Ovary (tissue), 9 donors: ENCODE results near the gene POMC. TPM values are rescaled to one million over a fixed set of nuclear protein-coding genes. Genes with fewer than 3 reads are reported as not detected.
"Not testable (repeated sequence)": the region's sequence is repeated elsewhere in the genome, so short reads cannot be mapped to it uniquely, and the experiment has no call there.

Experiments
- DNase-seq, 5 donors: peaks; one replicate each; pipeline ENCODE4 v3.0.0-alpha.2; 2019 to 2020
- H3K27ac ChIP-seq, 2 donors: fragments of 200-600 bp; one replicate each; pipeline versions ENCODE4 v1.5.1 to v1.8.0; 2019 to 2022
- H3K27me3 ChIP-seq: fragments of 200-600 bp; one replicate; pipeline ENCODE4 v1.8.0; 2022
- H3K36me3 ChIP-seq: fragments of 200-600 bp; sonication (generic); one replicate; pipeline ENCODE4 v1.5.1; 2019
- H3K4me1 ChIP-seq: one replicate; pipeline ENCODE4 v1.8.1; 2013; ENCODE audit warnings: mild to moderate bottlenecking, moderate library complexity; ENCODE audit not compliant: insufficient read depth
- H3K4me3 ChIP-seq: fragments of 200-600 bp; sonication (generic); one replicate; pipeline ENCODE4 v1.5.1; 2017
- H3K9me3 ChIP-seq, 2 donors: fragments of 200-600 bp in 1 of 2; sonication (generic) in 1 of 2; one replicate each; pipeline versions ENCODE4 v1.5.1 to v1.8.1; 2013 to 2019; ENCODE audit warnings: mild to moderate bottlenecking in 1 of 2, moderate library complexity in 1 of 2
- EP300 ChIP-seq: sonication (generic); formaldehyde crosslinking; IDR thresholded peaks from one replicate; pipeline ENCODE4 v1.6.1; 2017; ENCODE audit warnings: antibody characterized with exemption
- POLR2A ChIP-seq: fragments of 450-650 bp; IDR thresholded peaks from one replicate; pipeline ENCODE4 v1.6.1; 2017; ENCODE audit warnings: antibody characterized with exemption, mild to moderate bottlenecking, moderate library complexity
- WGBS, 3 donors: extraction: QIAGEN DNeasy Blood & Tissue Kit in 1 of 3; methylation state at CpG; one replicate each; pipeline versions ENCODE4 v1.1.5 to v1.1.7; 2013 to 2017; 5-methylcytosine and 5-hydroxymethylcytosine counted together
- intact Hi-C, 4 donors: fragments of 100-400 bp; cut with DNase I; formaldehyde crosslinking; loops; one replicate each; pipeline versions ENCODE4 v1.11.0 to v1.15.1; 2022 to 2023
- polyA plus RNA-seq, 2 donors: library from polyadenylated mRNA; stranded (reverse); fragments of 200-250 nt in 1 of 2; fragments of 350-450 nt in 1 of 2; fragmentation: Illumina TruSeq in 1 of 2; extraction: RNeasy Lipid Tissue Mini Kit (QIAGEN cat#74804) in 1 of 2; gene quantifications; one replicate each; pipeline ENCODE4 v1.2.3, GENCODE V29; 2013 to 2014
- total RNA-seq, 7 donors: library from RNA; depleted of rRNA in 2 of 7; stranded (reverse); fragments of >200 nt in 2 of 7; fragmentation: NEBNext Ultra II Directional in 3 of 7; extraction: Animal tissue kit (Norgen Biotek cat#: 25700) in 3 of 7; gene quantifications; one replicate each; pipeline versions ENCODE4 v1.1.0 to v1.2.4, GENCODE V29; 2016 to 2023
- TF ChIP-seq, protein P1 (sequence below), 3 donors: fragments of 450-650 bp in 2 of 3; fragments of 200-600 bp in 1 of 3; IDR thresholded peaks; one replicate each; pipeline versions ENCODE4 v1.5.1 to v1.8.0; 2016 to 2022; ENCODE audit warnings: antibody characterized with exemption in 3 of 3, mild to moderate bottlenecking in 1 of 3
- donor health status: DM: no; HTN: no; CAD: no; lungs with moderate emphysema.
- donor health status: DM: no; HTN: no; CAD: no.
- donor health status: Bipolar disorder and iron deficiency.
- donor health status: DM: yes; HTN: yes; CAD: no.
- donor health status: DM: no; HTN: no; CAD: no.
- donor health status: DM: yes; HTN: yes; CAD: no.

POMC gene
- total and polyA plus RNA-seq, 9 donors = 1.4 to 5.0 (median 2.4) TPM; not detected in 1

DNA sequence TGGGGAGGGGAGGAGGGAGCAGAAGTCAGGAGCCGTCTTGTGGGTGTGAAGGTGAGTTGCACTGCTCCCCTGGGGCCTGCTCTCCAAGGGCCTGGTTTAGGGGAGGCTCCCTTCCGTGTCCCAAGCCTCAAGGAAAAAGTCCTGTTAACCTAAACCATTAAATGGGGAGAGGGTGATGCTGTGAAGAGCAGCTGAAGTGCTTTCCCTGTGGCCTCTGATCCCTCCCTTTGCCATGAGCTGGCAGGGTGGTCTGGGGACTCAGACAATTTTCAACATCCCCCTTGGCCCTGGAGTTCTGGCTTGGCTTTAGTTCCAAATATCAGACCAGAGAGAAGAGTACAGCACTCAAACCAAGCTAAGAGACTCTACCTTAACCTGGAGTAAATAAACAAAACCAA lies 692 bp upstream of the POMC start:
- Histone ChIP-seq H3K9me3 (no peaks in the 10 kb centered on the region), H3K27me3 (peaks cover 2% of the 10 kb centered on the region), H3K4me1 (peaks cover 2% of the 10 kb centered on the region), H3K36me3 (no peaks in the 10 kb centered on the region), H3K27ac (no peak overlapping the region), H3K4me3 (no peak overlapping the region)
- no peak for DNase-seq
- 53 to 75% (median 58%) methylated on average over 2 of the region's 2 CpGs for WGBS, 3 donors
- TF ChIP-seq, protein P1, sequence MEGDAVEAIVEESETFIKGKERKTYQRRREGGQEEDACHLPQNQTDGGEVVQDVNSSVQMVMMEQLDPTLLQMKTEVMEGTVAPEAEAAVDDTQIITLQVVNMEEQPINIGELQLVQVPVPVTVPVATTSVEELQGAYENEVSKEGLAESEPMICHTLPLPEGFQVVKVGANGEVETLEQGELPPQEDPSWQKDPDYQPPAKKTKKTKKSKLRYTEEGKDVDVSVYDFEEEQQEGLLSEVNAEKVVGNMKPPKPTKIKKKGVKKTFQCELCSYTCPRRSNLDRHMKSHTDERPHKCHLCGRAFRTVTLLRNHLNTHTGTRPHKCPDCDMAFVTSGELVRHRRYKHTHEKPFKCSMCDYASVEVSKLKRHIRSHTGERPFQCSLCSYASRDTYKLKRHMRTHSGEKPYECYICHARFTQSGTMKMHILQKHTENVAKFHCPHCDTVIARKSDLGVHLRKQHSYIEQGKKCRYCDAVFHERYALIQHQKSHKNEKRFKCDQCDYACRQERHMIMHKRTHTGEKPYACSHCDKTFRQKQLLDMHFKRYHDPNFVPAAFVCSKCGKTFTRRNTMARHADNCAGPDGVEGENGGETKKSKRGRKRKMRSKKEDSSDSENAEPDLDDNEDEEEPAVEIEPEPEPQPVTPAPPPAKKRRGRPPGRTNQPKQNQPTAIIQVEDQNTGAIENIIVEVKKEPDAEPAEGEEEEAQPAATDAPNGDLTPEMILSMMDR (IDR thresholded peaks at IDR 0.05) = no peak
- TF ChIP-seq EP300 (no peak), POLR2A (no peak)
- intact Hi-C loops = no loop called here

DNA sequence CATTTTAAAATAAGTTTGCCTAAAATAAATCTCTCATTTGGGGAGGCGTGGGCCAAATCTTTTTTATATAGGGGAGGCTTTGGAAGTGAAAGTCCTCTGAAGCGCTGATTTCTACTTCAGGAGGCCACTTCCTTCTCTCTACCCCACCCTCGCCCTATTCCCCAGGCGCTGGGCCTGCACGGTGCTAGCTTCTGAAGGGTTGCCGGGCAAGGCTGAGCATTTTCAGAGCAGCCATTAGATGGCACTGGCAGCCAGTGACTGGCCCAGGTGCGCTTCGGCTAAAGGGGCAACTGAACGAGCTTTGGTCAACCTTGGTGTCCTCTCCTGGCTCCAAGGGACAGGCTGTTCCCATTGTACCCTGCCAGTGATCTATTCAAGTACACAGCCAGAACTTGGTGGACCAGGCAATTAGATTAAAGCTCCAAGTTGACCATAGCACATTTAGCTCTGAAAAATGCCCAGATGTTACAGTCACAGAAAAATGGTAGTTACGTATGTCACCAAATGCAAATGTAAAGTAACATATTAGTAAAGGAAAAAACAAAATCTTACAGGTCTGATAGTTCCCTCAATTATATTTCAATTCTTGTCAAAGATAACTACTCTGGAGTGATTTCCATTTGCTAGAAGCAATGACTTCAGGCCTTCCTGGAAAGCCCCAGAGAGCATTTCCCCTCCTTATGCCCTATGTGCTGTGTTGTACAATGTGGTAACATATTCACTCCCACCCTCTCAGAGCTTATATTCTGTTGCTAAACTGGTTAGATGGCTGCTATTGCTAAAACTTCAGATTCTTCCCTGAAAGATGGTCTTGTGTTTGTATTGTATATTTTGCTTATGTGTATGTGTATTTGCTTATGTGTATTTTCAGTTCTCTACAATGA lies 2.1 kb downstream of the POMC start:
- no peak overlapping the region for H3K27ac ChIP-seq
- H3K4me3 ChIP-seq = no peak overlapping the region
- no peaks in the 10 kb centered on the region for H3K36me3 ChIP-seq
- no peaks in the 10 kb centered on the region for H3K9me3 ChIP-seq
- peaks cover 2% of the 10 kb centered on the region for H3K27me3 ChIP-seq
- no peak for DNase-seq
- intact Hi-C loops = no loop called here
- TF ChIP-seq, protein P1 (IDR thresholded peaks at IDR 0.05) = no peak
- TF ChIP-seq EP300 (no peak), POLR2A (no peak)
- WGBS, 3 donors = 75 to 89% (median 82%) methylated on average over 10 of the region's 10 CpGs
- H3K4me1 ChIP-seq = peaks cover 2% of the 10 kb centered on the region

DNA sequence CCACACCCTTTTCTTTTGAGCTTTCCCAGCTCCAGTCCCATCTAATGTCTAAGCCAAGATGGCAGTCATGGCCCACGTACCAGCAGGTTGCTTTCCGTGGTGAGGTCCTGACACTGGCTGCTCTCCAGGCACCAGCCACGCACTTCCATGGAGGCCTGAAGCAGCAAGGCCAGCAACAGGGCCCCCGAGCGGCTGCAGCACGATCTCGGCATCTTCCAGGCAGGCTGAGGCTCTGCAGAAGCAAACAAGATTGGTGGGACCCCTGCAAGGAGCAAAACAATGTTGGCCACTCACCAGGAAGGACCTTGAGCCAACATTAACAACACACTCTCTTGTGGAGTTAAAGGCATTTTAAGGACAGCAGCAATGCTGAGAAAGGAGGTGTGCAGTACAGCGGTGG lies 3.8 kb downstream of the POMC start:
- no peaks in the 10 kb centered on the region for H3K36me3 ChIP-seq
- H3K4me1 ChIP-seq = peaks cover 5% of the 10 kb centered on the region
- DNase-seq = no peak
- no peaks in the 10 kb centered on the region for H3K27me3 ChIP-seq
- no peak overlapping the region for H3K27ac ChIP-seq
- no peaks in the 10 kb centered on the region for H3K9me3 ChIP-seq
- no peak overlapping the region for H3K4me3 ChIP-seq
- TF ChIP-seq EP300 (no peak), POLR2A (no peak)
- TF ChIP-seq, protein P1 (IDR thresholded peaks at IDR 0.05) = no peak
- intact Hi-C loops = no loop called here
- 33 to 49% (median 38%) methylated on average over 8 of the region's 8 CpGs for WGBS, 3 donors

DNA sequence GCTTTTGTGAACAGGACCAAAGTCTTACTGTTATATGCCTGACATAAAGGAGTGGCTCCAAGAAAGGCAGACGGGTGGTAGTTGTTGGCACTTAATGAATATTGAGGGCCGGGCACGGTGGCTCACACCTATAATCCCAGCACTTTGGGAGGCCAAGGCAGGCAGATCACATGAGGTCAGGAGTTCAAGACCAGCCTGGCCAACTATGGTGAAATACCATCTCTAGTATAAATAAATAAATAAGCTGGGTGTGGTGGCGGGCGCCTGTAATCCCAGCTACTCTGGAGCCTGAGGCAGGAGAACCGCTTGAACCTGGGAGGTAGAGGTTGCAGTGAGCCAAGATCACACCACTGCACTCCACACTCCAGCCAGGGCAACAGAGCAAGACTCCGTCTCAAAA lies 6.3 kb downstream of the POMC start:
- H3K4me3 ChIP-seq, H3K36me3 ChIP-seq, H3K27ac ChIP-seq, H3K27me3 ChIP-seq, DNase-seq, H3K9me3 ChIP-seq, intact Hi-C loops, H3K4me1 ChIP-seq: not testable (repeated sequence)
- 94 to 97% (median 95%) methylated on average over 7 of the region's 7 CpGs for WGBS, 3 donors
